Stimulated activated naive CD8-positive, alpha-beta T cell treated with anti-CD3 and anti-CD28 coated beads, Interleukin-15, Interleukin-2, amounts not matched to agents 100 ng/mL and 50 ng/mL, for 24 hours (primary cell): ENCODE data around the gene RPS6KC1.
"Not testable (repeated sequence)": the region's sequence is repeated elsewhere in the genome, so short reads cannot be mapped to it uniquely, and the experiment has no call there.

Experiments used
- H3K27ac Mint-ChIP-seq: one replicate; pipeline ENCODE4 v1.8.0; 2021; ENCODE audit warnings: mild to moderate bottlenecking, mixed read lengths
- H3K27me3 Mint-ChIP-seq: one replicate; pipeline ENCODE4 v1.8.0; 2021; ENCODE audit warnings: mixed read lengths
- H3K36me3 Mint-ChIP-seq: one replicate; pipeline ENCODE4 v1.8.0; 2021; ENCODE audit warnings: low read depth, mixed read lengths
- H3K4me1 Mint-ChIP-seq: one replicate; pipeline ENCODE4 v1.8.0; 2021; ENCODE audit warnings: low read depth, mixed read lengths
- H3K4me3 Mint-ChIP-seq: one replicate; pipeline ENCODE4 v1.8.0; 2021; ENCODE audit warnings: mild to moderate bottlenecking, mixed read lengths
- H3K9me3 Mint-ChIP-seq: one replicate; pipeline ENCODE4 v1.8.0; 2021; ENCODE audit warnings: mixed read lengths

The RPS6KC1 gene

DNA sequence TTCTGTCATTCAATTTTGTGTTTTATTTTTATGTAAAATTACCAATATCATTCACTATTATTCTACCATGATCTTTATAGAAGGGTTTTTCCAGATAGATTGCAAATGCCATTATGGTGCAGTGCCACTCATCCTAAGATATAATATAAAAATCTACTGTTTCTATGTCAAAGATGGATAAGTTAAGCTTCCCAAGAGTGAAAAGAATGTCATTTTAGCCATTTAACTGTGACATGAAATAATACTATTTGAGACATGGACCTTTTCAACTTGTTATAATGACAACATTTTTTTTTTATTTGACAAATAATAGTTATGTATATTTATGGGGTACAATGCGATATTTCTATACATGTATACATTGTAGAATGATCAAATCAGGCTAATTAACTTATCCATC is 224.3 kb downstream of the RPS6KC1 start:
- no peaks in the 10 kb centered on the region for H3K4me1 Mint-ChIP-seq
- H3K4me3 Mint-ChIP-seq, result no peak overlapping the region
- no peaks in the 10 kb centered on the region for H3K27me3 Mint-ChIP-seq
- H3K36me3 Mint-ChIP-seq, result peaks cover 37% of the 10 kb centered on the region
- H3K9me3 Mint-ChIP-seq, result peaks cover 6% of the 10 kb centered on the region
- H3K27ac Mint-ChIP-seq, result no peak overlapping the region

DNA sequence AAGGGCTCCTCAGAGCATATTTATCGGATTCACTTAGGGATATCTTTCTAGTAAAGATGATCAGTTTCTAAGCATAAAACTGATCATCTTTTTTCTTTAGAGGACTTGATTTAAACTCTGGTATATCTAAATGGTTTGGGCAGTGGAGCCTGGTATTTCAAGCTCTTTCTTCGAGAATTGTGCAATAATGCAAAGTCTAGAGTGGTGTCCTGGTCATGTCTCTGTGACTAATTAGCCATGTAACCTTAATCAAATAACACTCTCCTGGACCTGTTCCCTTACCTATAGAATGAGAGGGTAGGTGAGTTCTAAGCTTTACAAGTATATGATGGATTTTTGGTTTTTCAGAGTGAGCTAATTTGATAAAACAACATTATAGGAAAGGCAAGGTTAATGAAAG is 225.2 kb downstream of the RPS6KC1 start:
- H3K27ac Mint-ChIP-seq, result no peak overlapping the region
- peaks cover 30% of the 10 kb centered on the region for H3K36me3 Mint-ChIP-seq
- no peak overlapping the region for H3K4me3 Mint-ChIP-seq
- no peaks in the 10 kb centered on the region for H3K4me1 Mint-ChIP-seq
- no peaks in the 10 kb centered on the region for H3K9me3 Mint-ChIP-seq
- H3K27me3 Mint-ChIP-seq, result no peaks in the 10 kb centered on the region

DNA sequence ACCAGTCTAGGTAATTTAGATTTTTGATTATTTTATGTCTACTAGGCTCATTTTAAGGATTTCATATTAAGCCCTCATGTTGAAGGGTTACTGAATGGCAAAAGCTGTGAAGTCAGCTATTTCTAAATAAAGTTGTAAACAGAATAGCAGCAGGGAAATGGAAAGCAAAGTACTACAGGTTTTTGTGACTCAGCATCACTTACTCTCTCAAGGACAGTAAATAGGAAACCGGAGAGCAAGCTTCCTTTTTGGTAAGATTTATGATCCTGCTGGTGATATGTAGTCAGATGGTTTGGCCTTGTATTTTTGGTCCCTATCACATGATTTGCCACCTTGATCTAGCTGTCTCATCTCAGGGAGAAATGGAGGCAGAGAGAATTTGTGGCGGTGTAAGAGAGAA is 226.0 kb downstream of the RPS6KC1 start:
- H3K9me3 Mint-ChIP-seq, result no peaks in the 10 kb centered on the region
- H3K36me3 Mint-ChIP-seq, result peaks cover 29% of the 10 kb centered on the region
- H3K27ac Mint-ChIP-seq, result no peak overlapping the region
- H3K4me1 Mint-ChIP-seq, result no peaks in the 10 kb centered on the region
- H3K27me3 Mint-ChIP-seq, result no peaks in the 10 kb centered on the region
- H3K4me3 Mint-ChIP-seq, result no peak overlapping the region

DNA sequence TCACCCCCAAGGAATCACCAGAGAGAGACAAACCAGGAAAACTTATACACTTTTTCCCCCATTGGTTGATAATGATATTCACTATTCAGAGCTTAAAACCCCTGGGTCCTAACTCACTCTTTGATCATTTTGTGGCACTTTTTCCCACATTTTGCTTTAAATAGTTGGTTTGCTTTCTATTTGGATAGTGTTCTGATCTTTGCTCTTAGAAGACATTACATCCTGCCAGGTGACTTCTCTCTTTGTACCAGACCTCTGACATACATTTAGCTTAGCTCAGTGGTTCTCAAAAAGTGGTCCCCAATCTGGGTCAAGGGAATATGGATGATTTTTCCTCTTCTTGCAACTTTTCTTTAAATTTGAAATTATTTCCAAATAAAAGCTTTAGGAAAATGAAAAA is 228.4 kb downstream of the RPS6KC1 start:
- Mint-ChIP-seq H3K9me3 (peaks cover 6% of the 10 kb centered on the region), H3K4me1 (no peaks in the 10 kb centered on the region), H3K4me3 (no peak overlapping the region), H3K36me3 (peaks cover 12% of the 10 kb centered on the region), H3K27ac (no peak overlapping the region), H3K27me3 (no peaks in the 10 kb centered on the region)

DNA sequence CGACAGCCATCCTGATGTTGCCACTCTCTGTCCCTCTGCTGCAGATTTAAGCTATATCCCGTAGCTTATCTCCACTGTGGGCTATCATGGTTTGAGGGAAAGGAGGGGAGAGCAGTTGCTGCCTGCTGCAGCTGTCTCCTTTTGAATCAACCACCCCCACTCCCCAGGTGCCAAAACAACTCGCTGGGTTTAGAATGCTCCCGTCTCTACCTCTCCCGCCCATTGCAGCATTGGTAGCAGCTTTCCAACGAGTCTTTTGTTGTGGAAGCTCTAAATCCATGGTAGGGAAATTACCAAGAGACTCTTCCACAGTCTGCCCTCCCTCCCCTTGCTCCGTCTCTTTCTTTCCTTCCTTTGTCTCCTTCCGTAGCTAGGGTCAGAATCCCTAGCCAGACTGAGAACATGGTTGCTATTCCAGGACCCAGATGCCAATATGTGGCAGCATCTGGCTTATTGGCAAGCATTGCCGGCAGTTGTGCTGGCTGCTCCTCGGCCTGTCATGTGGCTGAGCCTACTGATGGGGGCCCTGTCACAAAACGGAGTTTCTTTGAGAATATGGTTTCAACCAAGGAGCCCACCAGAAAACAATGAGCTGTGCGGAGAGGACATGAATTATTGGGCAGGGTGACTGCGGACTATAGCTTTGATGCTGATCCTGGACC is 230.7 kb downstream of the RPS6KC1 start:
- Mint-ChIP-seq H3K36me3 (no peaks in the 10 kb centered on the region), H3K27ac (no peak overlapping the region), H3K4me1 (no peaks in the 10 kb centered on the region), H3K27me3 (no peaks in the 10 kb centered on the region), H3K9me3 (peaks cover 6% of the 10 kb centered on the region), H3K4me3 (no peak overlapping the region)

DNA sequence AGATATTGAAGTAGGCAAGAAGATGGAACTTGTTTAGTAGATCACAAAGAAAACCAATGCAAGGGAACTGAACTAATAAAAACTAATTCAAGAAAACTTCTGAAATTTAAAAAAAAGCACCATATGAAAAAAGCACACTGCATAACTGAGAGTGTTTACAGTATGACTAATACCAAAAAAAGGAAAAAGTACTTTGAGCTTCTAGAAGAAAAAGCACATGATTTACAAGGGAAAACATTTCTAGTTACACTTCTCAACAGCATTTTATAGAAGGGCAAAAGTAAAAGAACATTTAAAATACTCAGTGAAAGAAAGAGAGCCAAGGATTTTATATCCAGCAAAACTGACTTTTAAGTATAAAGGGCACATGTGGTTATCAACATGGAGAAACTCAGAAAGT is 233.6 kb downstream of the RPS6KC1 start:
- H3K27me3 Mint-ChIP-seq, result no peaks in the 10 kb centered on the region
- H3K4me3 Mint-ChIP-seq, result no peak overlapping the region
- peaks cover 6% of the 10 kb centered on the region for H3K9me3 Mint-ChIP-seq
- H3K36me3 Mint-ChIP-seq, result no peaks in the 10 kb centered on the region
- no peak overlapping the region for H3K27ac Mint-ChIP-seq
- H3K4me1 Mint-ChIP-seq, result no peaks in the 10 kb centered on the region

DNA sequence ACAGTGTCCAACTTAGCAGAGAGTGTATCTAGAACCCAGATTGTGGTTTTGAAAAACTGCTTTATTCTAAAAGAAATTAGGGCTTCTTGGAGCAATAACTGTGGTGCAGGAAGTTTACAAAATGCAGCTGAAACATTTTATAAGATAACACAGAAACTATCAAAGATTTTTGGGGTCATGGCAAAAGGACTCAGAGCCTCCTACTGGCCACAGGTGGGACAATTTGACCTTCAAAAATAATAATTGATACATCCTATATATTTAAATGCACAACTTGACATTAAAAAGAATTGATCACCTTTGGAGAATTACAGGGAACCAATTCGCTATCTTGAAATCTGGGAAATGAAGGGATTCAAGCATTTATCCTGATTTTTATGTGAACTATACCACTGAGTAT is 235.2 kb downstream of the RPS6KC1 start:
- Mint-ChIP-seq H3K36me3 (no peaks in the 10 kb centered on the region), H3K27ac (no peak overlapping the region), H3K9me3 (peaks cover 6% of the 10 kb centered on the region), H3K4me1 (no peaks in the 10 kb centered on the region), H3K27me3 (no peaks in the 10 kb centered on the region), H3K4me3 (no peak overlapping the region)

DNA sequence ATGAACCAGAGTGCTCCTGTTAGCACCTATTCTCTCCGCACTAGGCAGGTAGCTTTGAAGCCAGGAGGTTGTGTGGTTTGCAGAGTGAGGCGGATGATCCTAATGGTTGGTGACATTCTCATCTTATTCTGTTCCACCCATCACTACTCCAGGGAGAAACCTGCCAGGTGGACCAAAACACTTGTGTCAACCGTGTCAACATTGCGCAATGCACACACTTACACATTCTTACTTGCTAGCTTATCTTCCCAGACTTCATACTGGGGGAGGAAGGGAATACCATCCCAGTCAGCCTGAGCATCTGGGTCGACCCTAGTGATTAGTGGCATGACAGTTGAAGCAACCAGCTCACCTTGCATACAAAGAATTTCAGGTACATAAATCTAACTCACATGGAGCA is 236.9 kb downstream of the RPS6KC1 start:
- no peaks in the 10 kb centered on the region for H3K4me1 Mint-ChIP-seq
- H3K4me3 Mint-ChIP-seq, result no peak overlapping the region
- peaks cover 6% of the 10 kb centered on the region for H3K9me3 Mint-ChIP-seq
- H3K27me3 Mint-ChIP-seq, result no peaks in the 10 kb centered on the region
- H3K27ac Mint-ChIP-seq, result no peak overlapping the region
- H3K36me3 Mint-ChIP-seq, result no peaks in the 10 kb centered on the region

DNA sequence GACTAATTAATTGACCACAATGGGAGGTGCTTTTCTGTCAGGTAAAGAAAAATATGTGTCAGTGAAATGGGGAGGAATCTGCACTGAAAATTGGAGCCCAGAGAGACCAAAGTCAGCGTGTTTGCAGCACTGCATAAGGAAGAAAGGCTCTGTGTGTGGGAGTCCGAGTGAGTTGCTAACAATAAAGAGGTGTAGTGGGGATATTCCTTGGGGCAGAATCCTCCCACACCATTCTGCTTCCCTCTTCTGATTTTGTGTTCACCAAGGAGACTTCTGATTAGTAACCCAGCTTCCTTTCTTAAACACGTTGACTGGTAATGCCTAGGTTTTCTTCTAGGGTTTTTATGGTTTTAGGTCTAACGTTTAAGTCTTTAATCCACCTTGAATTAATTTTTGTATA is 240.5 kb downstream of the RPS6KC1 start:
- Mint-ChIP-seq H3K9me3 (peaks cover 7% of the 10 kb centered on the region), H3K27ac (no peak overlapping the region), H3K27me3 (no peaks in the 10 kb centered on the region), H3K4me3 (no peak overlapping the region), H3K36me3 (peaks cover 3% of the 10 kb centered on the region), H3K4me1 (no peaks in the 10 kb centered on the region)

DNA sequence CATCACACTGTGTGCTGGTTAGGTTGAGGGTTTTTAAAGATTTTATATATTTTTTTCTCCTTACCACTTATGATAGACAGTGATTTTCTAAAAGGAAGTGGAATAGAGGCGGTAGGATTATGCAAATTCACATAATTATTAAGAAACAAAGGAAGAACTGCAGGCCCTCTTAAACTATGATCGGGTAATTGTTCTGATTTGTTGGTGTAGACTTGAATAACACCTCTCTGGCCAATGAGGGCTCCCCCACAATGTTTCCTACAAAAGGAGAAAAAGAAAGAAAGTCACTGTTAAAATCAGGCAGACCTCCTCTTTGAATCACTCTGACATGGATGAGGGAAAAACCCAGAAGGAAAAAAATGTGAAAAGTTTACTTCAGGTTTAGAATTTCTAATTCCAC is 241.6 kb downstream of the RPS6KC1 start:
- H3K36me3 Mint-ChIP-seq, result peaks cover 3% of the 10 kb centered on the region

DNA sequence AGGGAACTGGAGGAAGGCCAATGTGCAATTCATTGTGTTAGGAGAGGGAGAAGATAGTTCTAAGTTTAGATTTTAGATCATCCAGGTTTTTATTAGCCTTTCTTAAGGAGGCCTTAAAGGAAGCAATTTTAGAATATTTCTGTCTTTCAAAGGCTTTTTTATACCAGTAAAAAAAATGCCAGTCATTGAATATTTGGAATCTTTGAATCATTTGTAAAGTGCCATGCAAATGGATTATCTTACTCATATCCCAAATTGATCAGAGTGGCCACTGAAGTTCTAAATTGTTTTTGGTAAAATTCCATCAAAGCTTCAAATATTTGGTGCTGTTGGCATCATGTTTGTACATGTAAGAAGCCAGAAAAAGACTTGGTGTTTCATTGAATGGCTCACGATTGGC is 244.8 kb downstream of the RPS6KC1 start:
- Mint-ChIP-seq H3K36me3 (peaks cover 3% of the 10 kb centered on the region), H3K27me3 (no peaks in the 10 kb centered on the region), H3K4me3 (no peak overlapping the region), H3K9me3 (peaks cover 21% of the 10 kb centered on the region), H3K4me1 (no peaks in the 10 kb centered on the region), H3K27ac (no peak overlapping the region)

More for the DNA sequence above, 241.6 kb downstream of the RPS6KC1 start:
- Mint-ChIP-seq H3K4me3 (no peak overlapping the region), H3K27ac (no peak overlapping the region), H3K27me3 (no peaks in the 10 kb centered on the region), H3K9me3 (peaks cover 12% of the 10 kb centered on the region), H3K4me1 (no peaks in the 10 kb centered on the region)

DNA sequence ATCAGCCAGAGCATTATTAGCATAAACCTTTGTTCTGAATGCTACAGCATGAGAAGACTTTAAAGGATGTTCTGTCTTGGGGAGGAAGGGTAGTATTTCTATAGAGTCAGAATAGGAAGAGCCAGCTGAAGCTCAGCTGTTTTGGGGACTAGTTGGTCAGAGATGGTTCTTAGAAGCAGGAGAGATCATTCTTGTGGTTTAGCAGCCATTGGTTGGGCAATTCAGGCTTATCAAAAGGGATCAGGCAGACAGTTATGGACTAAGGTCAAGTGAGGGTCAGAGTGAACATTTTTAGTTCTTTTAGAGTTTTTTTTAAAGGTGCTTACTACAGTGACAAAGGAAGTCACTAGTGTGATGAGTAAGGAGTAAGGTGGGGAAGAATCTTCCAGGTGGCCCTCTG is 245.5 kb downstream of the RPS6KC1 start:
- Mint-ChIP-seq H3K4me1 (no peaks in the 10 kb centered on the region), H3K9me3 (peaks cover 21% of the 10 kb centered on the region), H3K4me3 (no peak overlapping the region), H3K36me3 (peaks cover 3% of the 10 kb centered on the region), H3K27ac (no peak overlapping the region), H3K27me3 (no peaks in the 10 kb centered on the region)

DNA sequence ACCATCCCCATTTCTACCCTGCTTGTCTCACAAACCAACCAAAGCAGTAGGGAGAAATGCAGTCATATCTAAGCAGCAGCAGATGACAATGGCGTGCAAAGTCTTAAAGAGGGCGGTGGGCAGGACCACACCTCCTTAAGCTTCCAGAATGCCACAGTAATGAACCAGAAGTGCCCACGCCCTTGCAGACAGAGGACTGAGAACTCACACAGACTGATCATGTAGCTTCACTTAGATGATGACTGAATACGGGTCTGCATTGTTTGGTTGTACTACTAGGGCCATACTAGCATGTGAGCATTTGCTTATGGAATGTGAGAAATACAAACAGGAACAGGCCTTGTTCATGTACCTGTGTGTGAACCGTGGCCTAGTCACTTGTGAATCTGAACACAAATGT is 246.0 kb downstream of the RPS6KC1 start:
- H3K27ac Mint-ChIP-seq, result no peak overlapping the region
- H3K4me3 Mint-ChIP-seq, result no peak overlapping the region
- peaks cover 3% of the 10 kb centered on the region for H3K36me3 Mint-ChIP-seq

DNA sequence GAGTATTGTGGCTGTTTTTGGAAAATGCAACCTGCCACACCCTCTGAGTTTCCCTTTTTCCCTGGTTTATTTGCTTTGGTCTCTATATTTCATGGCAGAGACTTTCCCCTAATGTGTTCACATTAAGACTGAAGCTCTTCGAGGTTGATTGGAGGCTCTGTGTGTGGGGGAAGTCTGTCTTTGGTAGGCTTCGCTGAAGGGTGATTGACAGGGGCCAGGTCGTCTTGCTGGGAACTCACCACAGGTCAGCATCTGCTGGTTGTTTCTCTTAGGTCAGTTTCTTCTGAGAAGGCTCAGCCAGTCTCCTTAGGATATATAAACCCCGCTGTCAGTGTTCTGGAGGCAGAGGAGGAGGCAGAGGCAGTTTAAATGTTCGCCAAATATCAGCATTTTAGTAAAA is 249.4 kb downstream of the RPS6KC1 start:
- H3K9me3 Mint-ChIP-seq, result peaks cover 21% of the 10 kb centered on the region
- H3K36me3 Mint-ChIP-seq, result peaks cover 3% of the 10 kb centered on the region
- no peak overlapping the region for H3K4me3 Mint-ChIP-seq
- no peaks in the 10 kb centered on the region for H3K4me1 Mint-ChIP-seq
- H3K27ac Mint-ChIP-seq, result no peak overlapping the region
- no peaks in the 10 kb centered on the region for H3K27me3 Mint-ChIP-seq

More for the DNA sequence above, 246.0 kb downstream of the RPS6KC1 start:
- H3K9me3 Mint-ChIP-seq, result peaks cover 21% of the 10 kb centered on the region
- H3K27me3 Mint-ChIP-seq, result no peaks in the 10 kb centered on the region
- no peaks in the 10 kb centered on the region for H3K4me1 Mint-ChIP-seq

DNA sequence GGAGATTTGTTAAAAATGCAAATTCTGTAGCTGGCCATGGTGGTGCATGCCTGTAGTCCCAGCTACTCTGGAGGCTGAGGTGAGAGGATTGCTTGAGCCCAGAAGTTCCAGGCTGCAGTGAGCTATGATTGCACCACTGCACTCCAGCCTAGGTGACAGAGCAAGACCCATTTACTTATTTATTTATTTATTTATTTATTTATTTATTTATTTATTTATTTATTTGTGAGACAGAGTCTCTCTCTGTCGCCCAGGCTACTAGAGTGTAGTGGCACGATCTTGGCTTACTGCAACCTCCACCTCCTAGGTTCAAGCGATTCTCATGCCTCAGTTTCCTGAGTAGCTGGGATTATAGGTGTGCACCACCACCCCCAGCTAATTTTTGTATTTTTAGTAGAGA is 250.5 kb downstream of the RPS6KC1 start:
- H3K36me3 Mint-ChIP-seq, H3K27ac Mint-ChIP-seq, H3K4me1 Mint-ChIP-seq, H3K27me3 Mint-ChIP-seq, H3K4me3 Mint-ChIP-seq: not testable (repeated sequence)
- H3K9me3 Mint-ChIP-seq, result peaks cover 15% of the 10 kb centered on the region

DNA sequence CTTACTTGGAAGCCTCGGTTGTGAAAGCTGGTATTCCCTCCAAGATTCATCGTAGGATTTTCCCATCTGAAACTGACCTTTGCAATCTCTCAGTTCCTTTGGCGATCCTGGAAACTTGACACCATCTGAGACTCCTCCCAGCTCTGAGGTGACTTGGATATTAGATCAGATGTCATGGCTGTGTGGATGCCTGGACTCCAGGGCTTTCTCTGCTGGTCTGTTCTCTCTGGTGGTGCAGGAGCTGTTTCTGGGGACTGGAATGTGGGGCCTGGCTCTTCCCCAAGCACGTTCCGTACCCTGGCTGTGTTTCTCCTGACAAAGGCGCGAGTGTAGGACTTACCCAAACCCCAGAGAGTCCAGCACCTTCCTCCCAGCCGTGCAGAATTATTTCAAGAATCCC is 252.2 kb downstream of the RPS6KC1 start:
- Mint-ChIP-seq H3K4me3 (no peak overlapping the region), H3K27me3 (no peaks in the 10 kb centered on the region), H3K9me3 (peaks cover 4% of the 10 kb centered on the region), H3K4me1 (no peaks in the 10 kb centered on the region), H3K27ac (no peak overlapping the region), H3K36me3 (no peaks in the 10 kb centered on the region)
